Dedifferentiated amniotic fluid mesenchymal stem cell (primary cell): ENCODE data around the gene SIGLEC12.
"Not testable (repeated sequence)": the region's sequence is repeated elsewhere in the genome, so short reads cannot be mapped to it uniquely, and the experiment has no call there.

Experiments
- DNase-seq: peaks from one replicate; pipeline ENCODE4 v3.0.0-alpha.2; 2016; ENCODE audit errors: extremely low spot score

The SIGLEC12 gene

DNA sequence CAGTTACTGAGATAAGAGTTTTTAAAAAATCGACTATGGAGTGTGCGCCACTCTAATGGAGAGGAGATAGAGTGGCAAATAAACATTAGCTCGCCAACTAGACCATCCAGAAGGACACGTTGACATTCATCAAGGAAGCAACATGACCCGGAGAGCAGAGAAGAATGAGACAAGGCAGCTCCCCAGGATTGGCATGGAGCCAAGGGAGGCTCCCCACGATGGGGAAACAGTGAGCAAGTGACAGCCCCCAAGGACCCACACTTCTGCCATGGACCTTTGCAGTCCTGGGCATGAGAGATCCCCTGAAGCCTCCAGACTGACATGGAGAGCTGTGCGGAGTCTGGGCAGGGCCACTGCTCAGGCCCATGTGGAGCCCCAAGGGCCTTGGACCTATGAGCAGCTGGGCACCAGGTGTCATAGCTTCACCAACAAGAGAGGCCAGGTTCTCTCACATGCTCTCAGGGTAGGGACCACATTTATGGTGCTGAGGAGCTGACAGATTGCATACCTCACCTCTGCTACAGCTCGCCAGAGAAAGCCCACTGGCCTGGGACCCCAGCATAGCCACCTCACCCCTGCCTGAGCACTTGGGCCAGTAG, 23.2 kb upstream of the SIGLEC12 start:
- no peak for DNase-seq

DNA sequence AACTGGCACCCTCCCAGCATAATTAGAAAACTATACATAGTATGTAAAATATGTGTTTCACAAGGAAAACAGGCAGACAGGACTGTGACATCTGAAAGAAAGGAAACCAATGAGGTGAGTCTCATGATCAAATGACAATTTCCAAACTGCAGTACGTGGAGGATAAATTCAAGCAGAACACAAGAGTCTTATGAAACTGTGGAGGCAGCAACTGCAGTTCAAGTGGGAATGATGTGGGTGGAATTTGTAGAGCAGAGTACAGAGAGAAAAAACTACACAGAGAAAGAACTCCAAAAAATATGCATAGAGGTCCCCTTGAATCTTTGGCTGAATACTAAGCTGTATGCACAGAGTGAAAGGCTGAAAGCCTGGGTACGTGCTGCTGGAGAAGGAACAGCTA, 20.2 kb upstream of the SIGLEC12 start:
- no peak for DNase-seq

DNA sequence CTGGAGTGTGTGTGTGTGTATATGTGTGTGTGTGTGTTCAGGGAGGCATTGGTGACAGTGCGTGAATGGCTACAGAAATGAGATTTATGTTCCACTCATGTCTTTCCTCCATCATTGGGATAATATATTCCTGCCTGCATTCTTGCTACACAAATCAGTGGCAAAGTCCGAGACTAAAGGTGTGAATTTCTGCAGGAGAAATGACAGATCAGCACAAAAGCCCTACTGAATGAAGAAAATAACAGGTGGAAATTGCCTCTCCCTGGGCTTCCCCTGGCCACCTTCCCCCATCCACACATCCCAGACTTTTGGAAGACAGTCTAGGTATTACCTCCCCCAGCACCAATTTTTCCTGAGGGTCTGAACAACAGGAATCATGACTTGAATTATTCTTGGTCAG, 19.8 kb upstream of the SIGLEC12 start:
- no peak for DNase-seq

DNA sequence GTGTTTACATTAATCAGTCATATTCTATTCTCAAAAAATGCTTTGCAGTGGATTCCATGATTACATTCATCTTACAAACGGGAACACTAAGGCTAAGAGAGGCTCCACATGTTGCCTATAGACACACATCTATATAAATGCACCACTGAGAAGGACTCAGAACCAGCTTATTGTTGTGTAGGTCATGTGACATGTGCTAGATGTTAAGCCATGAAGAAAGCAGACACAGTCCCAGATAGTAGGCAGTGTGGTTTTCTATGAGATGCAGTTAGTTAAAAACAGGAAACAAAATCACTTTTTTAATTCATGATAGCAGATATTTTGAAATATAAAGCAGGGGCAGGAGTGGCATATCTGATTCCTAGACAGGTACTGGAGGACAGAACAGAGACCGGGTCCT, 19.1 kb upstream of the SIGLEC12 start:
- no peak for DNase-seq

DNA sequence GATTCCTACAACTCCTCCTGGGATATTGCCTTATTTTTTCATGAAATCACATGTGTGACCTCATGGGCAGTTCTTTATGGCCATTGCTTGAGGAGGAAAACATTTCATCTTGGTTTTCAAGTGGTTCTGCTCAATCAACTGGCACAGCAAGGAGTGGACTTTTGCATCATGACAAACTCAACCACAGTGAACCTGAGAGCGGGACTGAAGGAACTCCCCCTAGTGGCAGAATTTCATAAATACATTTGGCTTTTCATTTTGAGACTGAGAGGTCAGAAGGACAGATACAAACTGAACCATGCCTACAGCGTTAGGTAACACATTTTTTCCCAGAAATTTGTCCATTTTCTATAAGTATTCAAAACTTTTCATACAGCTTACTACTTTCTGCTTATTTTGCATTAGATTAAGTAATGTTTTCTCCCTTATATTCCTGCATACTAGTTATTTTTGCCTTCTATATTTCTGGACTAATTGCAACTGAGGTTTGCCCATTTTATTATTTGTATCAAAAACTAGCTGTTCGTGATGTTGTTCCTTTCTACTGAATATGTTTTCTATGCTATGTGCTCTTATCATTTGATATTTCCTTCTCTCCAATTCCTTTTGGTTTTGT, 13.4 kb upstream of the SIGLEC12 start:
- DNase-seq: peak; percentile 25

DNA sequence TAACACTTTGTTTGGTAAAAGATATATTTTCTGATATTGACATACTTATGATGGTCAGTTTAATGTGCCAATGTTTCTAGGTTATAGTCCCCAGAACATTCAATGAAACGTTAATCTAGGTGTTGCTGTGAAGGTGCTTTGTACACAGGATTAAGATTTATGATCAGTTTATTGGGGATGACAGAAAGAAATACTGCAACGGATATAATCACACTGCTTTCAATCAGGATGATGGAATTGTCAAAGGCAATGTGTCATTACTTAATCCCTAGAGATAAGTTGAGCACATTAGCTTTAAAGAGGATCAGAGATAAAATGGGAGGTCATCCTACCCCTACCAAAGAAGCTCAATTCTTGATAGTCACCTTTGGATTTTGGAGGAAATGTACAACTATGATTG, 12.4 kb upstream of the SIGLEC12 start:
- no peak for DNase-seq

DNA sequence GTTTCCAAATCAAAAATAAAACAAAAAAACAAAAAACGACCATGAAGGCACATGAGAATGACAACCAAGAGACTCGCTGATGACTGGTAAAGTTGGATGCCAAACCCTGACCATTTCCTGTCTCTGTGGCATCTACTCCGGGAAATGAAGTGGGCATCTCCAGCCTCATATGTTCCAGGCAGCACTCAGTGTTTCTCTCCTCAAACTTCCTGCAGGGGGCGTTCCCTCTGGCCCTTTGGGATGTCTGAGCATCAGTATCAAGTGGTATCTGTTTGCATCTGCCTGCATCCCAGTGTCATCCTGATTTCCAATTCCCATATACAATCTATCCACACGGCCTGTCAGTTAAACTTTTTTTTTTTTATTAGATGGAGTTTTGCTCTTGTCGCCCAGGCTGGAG, 9.8 kb upstream of the SIGLEC12 start:
- DNase-seq: no peak

DNA sequence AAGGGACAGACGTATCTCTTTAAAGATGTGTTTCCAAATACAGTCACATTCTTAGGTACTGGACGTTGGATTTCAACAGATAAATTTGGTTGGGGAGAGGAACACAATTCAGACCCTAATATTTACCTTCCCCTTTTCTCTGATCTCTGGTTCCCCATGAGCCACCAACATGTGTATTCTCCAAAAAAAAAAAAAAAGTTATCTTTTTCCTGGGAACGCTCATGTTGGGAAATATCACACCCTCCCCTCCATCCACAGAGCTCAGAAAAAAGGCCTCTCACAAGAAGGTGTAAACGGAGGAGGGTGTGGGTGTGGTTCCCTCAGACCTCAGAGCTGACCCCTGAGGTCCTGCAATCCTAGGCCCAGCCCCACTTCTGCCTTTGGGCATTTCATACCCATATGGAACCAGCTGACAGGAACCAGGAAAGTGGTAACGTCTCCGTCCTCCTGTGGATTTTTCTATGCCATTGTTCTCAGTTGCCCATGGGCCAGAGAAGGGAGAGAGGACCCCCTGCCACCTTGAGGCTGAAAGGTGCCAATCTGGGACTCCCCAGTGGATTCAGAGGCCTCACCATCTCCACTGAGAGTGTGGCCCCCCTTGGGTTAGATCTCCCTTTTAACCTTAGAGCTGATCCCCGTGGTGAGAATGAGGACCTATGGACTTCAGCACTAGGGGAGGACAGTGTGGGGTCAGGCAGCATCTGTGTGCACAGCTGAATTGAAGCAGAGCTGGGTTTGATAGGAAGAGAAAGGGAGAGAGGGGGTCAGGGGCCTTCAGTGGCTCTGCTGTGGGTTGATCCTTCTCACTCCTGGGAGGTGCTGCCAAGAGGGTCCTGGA, 8.4 kb upstream of the SIGLEC12 start:
- no peak for DNase-seq

DNA sequence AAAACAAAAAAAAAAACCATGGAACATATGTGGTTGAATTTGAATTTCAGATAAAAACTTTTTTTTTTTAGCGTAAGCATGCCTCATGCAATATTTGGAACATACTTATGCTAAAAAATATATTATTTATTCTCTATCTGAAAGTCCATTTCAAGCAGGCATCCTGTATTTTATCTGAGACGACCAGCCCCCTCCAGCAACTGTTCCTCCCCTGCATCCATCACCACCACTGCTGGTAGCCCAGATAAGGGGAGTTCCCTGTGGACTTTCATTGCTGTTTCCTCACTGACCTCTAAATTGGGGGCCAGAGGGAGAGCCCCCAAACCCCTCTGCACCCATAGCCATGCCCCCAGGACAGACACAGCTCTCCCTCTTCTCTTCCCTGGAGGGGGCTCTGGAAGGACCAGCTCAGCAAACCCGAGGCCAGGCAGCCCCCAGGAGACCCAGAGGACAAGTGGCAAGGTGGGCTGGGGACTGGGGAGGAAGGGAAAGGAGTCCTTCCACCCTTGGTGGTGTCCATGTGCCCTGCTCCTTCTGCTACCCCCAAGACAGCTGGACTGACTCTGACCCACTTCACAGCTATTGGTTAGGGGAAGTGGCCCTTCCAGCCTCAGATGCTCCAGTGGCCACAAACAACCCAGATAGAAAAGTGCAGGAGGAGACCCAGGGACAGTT, 6.6 kb upstream of the SIGLEC12 start:
- no peak for DNase-seq

DNA sequence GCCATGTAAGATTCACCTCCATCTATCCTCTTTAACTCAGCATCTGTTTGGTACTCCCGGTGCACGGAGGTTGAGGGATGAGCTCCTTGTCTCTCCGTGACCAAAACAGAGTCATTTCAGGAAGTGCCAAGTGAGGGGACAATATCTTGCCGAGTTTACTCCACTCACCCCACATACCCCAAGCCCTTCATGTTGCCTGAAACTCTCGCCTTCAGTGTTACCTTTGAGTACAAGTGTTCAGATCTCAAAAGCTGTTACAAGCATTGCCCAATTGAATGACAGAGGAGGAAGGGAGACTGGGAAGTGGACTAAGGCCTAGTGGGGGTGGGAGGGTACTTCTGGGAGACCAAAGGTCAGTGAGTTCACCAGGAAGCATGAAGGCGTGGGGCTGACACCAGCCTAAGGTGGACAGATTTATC, 6.0 kb upstream of the SIGLEC12 start:
- DNase-seq: no peak

DNA sequence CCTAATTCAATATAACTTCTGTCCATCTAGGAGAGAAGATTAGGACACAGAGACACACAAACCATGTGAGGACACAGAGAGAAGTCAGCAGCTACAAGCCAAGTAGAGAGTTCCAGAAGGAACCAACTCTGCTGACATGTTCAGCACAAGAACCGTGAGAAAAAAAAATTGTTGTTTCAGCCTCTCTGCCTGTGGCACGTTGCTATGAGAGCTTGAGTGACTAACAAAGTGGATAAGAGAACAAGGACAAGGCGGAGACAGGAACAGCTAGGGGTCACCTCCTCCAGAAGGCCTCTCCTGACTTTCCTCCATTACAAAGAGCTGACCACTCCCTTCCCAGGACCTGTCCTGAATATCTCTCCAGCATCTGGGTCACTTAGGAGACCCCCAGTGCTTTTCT, 5.6 kb upstream of the SIGLEC12 start:
- no peak for DNase-seq

DNA sequence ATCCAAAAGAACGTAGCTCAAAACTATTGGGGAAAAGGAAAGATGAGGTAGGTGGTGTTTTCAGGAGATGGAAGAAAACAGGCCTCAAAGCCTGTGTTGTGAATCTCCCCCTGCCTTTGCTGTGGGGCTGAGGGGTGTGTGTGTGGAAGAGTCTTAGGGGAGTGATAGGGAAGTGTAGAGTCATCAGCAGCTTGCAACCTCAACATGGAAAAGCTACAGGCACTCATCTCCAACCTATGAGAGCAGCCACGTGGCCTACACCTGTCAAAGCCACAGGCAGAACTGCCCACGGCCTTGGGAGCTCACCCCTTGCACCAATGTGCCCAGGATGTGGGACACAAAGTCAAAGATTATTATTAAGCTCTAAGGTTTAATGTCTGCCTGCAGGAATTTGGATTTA, 4.3 kb upstream of the SIGLEC12 start:
- DNase-seq: no peak

DNA sequence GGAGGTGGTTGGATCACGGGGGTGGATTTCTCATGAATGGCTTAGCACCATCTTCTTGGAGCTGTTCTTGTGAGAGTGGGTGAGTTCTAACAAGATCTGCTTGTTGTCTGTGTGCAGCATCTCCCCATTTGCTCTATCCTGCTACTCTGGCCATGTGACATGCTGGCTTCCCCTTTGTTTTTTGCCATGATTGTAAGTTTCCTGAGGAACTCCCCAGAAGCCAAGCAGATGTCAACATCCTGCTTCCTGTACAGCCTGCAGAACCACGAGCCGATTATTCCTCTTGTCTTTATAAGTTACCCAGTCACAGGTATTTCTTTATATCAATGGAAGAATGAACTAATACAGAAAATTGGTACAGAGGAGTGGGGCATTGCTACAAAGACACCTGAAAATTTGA, 2.3 kb upstream of the SIGLEC12 start:
- DNase-seq: no peak

DNA sequence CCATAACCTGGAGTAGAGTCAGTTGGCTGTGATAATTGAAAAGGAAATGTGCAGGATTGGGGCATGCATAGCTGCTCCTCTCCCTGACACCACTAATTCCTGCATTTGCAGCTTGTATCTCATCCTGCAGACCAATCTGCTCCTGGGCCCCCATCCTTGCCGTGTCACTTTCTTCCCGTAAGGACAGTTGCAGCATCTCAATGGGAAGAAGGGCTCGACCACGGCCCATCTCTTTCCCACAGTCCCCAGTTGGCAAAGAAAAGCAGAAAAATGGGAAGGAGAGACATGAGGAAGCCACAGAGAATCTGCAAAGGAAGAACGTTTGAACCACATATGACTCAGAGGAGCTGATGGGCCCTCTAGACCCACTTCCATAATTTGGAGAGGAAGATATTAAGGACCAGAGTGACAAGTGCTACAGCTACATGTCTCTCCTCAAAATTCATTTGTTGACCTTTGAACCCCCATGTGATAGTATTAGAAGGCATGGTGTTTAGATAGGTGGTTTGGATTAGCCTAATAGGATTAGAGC, 1.8 kb upstream of the SIGLEC12 start:
- DNase-seq: no peak

DNA sequence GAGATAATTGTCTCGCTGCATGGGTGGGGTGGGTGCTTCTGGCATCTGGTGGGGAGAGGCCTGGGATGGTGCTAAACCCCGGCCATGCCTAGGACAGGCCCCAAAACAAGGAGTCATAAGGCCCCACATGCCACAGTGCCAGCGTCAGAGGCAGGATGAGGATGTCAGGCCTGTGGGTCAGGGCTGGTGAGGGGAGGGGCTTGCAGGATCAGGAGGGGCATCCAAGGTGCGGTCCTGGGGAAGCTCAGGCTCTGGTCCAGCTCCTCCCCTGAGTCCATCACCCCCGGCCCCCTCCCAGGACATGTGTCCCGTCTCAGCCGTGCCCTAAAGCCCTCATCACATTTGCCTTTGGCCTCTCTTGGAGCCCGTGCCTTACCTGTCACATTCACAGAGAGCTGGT, 669 bp downstream of the SIGLEC12 start:
- DNase-seq: not testable (repeated sequence)

DNA sequence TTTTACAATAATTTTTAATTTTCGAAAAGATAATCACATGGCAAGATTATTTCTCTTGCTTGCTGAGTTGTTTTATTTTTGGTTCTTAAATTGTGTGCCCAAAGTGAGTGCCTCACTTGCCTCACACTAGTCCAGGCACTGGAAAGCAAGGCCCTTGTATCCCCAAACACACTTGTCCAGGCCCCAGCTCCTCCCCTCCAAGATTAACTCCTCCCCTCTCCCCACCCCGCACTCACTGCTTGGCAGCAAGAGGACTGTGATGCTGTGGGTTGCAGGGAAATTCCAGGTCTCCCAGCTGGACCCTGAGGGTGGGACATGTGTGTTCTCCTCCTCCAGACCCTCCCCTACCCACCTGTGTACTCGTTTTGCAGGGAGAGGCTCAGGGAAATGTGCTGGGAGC, 3.9 kb downstream of the SIGLEC12 start:
- DNase-seq: no peak

DNA sequence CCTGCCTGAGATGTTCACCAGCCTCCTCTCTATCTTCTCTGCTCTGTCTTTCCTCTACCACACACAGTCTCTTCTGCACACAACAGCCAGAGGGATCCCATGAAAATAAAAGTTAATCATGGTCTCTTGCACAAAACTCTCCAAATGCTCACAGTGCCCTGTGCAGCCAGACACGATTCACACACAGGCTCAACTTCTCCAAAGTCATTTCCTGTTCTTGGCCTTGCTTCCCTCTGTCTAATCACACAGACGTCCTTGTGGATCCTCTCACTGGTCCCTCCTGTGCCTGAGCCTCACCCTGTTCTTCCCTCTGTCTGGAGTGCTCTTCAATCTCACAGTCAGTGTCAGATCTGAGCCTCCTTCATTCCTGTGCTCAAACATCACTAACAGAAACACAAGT, 7.8 kb downstream of the SIGLEC12 start:
- no peak for DNase-seq

DNA sequence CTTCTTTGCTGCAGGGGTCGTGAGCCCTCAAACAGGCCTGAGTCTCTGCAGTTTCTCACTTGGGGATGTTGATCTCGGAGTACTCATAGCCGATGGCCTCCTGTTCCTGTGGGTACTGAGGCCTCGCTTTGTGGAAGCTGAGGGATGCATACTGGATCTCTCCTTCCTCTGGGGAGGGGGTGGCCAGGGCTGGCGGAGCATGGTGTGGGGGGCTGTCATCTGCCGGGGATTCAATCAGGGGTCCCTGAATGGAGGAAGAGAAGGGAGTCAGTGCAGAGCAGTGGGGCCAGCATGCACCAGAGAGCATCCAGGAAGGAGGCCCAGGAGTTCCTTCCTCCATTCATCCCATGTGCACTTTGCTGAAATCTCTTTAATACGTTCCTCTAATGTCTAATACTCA, 10.0 kb downstream of the SIGLEC12 start:
- no peak for DNase-seq

DNA sequence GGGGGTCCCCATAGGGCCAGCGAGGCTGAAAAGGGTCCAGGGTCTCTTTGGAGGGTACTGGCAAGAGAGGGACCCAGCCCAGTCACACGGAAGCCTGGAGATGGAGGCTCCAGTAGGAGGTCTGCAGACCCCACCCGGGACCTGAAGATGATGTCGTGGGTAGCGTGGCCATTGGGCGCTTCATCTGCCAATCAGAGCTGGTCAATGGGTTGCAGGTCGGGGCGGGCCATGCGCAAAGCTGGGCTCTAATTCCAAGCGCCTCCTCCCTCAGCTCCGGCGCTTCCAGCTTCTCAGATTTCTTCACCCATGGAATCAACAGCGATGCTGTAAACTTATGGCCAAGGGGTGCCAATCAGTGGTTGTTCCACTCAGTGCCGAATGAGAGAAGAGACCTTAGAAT, 10.9 kb downstream of the SIGLEC12 start:
- DNase-seq: no peak

DNA sequence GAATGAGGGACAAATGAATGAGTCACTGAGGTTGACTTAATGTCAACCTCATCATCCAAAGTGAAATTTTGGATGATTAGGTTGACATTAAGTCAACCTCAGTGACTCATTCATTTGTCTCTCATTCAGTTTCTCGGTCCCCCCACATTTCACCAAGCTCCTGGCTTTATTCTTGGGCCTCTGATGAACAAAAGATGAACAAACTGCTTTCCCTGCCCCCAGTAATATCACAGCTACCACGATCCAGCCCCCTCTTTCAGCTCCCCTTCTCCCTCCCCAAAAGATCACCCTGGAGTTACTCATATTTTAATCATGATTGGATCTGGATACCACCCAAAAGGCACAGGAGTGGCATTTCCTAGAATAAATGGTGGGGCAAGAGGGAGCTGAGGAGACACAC, 12.5 kb downstream of the SIGLEC12 start:
- no peak for DNase-seq

DNA sequence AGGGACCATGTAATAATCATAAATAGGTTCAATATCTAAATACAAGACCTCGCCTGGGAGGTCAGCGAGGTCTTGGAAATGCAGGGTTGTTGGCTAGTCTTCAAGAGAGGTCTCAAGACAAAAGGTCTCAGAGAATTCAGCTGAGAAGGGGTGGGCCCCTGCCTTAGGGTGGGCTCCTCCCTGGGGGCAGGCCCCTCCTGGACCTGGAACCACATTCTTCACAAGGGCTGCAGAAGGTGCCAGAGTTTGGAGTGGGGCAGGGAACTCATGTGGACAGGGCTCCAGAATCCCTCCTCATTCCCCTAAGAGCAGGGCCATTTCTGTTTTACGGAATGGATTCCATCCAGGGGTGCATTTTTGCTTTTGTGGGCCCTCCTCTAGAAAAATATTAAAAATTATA, 13.1 kb downstream of the SIGLEC12 start:
- no peak for DNase-seq

DNA sequence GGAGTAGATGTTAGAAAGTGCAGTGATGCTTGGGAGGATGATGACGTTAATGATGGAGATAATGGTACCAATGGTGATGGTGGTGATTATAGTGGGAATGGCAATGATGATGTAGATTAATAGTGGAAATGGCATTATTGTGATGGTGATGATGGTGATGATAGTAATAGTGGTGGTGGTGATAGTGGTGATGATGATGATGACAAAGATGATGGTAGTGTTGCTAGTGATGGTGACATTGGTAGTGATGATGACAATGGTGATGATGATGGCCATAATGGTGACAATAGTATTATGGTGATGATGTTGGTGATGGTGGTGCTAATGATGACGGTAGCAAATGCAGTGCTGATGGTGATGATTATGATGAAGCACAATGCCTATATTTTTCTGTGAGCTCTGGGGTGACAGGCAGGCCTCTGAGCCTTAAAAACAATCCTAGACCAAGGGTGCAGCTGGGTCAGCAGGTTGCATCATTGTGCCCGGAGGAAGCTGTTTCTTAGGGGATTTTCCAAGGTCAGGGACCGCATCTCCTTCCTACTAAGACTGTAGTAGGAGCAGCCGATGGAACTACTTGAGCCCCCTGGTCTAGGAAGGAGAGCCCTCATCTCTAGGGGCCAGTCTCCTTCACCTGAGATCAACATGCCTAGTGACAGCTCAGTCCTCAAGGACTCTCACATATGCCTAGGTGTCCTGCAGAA, 15.5 kb downstream of the SIGLEC12 start:
- DNase-seq: no peak
